Prostate gland (tissue), 2 donors: ENCODE data around the gene TAX1BP1.

ENCODE experiments used
- POLR2A ChIP-seq: fragments of 450-650 bp; IDR thresholded peaks from one replicate; pipeline ENCODE4 v1.6.1; 2016; ENCODE audit warnings: antibody characterized with exemption, mild to moderate bottlenecking
- TF ChIP-seq, protein P1 (sequence below), 4 experiments: fragments of 200-600 bp in 2 of 4; fragments of 450-650 bp in 2 of 4; sonication (generic) in 2 of 4; IDR thresholded peaks; 1 replicate in 3 of 4; 2 replicates in 1 of 4; pipeline ENCODE4 v1.5.1; 2016 to 2019; ENCODE audit warnings: antibody characterized with exemption in 4 of 4, mild to moderate bottlenecking in 2 of 4, moderate library complexity in 2 of 4

DNA sequence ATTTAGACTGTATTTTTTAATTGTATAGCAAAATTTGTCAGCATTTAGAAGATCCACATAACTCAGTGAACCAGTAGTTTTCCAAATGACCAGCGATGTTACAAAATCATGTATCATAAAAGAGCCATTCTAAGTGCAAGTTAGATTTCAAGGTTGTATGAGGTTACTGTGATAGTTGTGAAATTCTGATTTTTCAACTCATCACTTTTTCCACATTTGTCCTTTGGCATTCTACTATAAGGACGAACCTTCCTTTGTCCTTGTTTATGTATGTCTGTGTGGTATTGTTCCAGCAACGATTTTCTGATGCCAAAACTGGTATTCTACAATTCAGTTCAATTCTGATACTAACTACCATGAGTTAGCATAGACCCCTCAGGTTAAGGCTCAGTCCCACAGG, 64.2 kb downstream of the TAX1BP1 start:
- TF ChIP-seq, protein P1, sequence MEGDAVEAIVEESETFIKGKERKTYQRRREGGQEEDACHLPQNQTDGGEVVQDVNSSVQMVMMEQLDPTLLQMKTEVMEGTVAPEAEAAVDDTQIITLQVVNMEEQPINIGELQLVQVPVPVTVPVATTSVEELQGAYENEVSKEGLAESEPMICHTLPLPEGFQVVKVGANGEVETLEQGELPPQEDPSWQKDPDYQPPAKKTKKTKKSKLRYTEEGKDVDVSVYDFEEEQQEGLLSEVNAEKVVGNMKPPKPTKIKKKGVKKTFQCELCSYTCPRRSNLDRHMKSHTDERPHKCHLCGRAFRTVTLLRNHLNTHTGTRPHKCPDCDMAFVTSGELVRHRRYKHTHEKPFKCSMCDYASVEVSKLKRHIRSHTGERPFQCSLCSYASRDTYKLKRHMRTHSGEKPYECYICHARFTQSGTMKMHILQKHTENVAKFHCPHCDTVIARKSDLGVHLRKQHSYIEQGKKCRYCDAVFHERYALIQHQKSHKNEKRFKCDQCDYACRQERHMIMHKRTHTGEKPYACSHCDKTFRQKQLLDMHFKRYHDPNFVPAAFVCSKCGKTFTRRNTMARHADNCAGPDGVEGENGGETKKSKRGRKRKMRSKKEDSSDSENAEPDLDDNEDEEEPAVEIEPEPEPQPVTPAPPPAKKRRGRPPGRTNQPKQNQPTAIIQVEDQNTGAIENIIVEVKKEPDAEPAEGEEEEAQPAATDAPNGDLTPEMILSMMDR (IDR thresholded peaks at IDR 0.05) = no peak
- TF ChIP-seq POLR2A = no peak
